SK-N-SH treated with all-trans-retinoic acid at 6 μM for 48 hours (cell line): ENCODE measurements around the gene CD180.

Experiments used
- ATAC-seq: fragments of 200-7000 bp; cut with Tn5 transposase; 3 replicates; pipeline ENCODE4 v1.9.1; 2020; ENCODE audit warnings: mild to moderate bottlenecking, moderate library complexity
- ARNTL ChIP-seq: fragments of 450-650 bp; formaldehyde crosslinking; IDR thresholded peaks from 2 replicates; pipeline ENCODE4 v1.5.0; 2020; ENCODE audit warnings: low read depth, mild to moderate bottlenecking, moderate library complexity, borderline replicate concordance
- BACH2 ChIP-seq: fragments of 250-450 bp; sonication (Bioruptor Pico); IDR thresholded peaks from 2 replicates; pipeline ENCODE4 v1.9.0; 2021; ENCODE audit warnings: mild to moderate bottlenecking, borderline replicate concordance
- CSDC2 ChIP-seq: fragments of 250-450 bp; sonication (Bioruptor Pico); IDR thresholded peaks from 2 replicates; pipeline ENCODE4 v1.5.0; 2020; ENCODE audit warnings: mild to moderate bottlenecking, moderate library complexity
- ESRRG ChIP-seq: fragments of 250-450 bp; sonication (Bioruptor Pico); IDR thresholded peaks from 2 replicates; pipeline ENCODE4 v1.6.1; 2021; ENCODE audit warnings: mild to moderate bottlenecking
- OSR1 ChIP-seq: fragments of 250-450 bp; sonication (Bioruptor Pico); IDR thresholded peaks from 2 replicates; pipeline ENCODE4 v1.8.0; 2022; ENCODE audit warnings: moderate library complexity, mild to moderate bottlenecking, inconsistent platforms
- PPARA ChIP-seq: fragments of 250-450 bp; sonication (Bioruptor Pico); IDR thresholded peaks from 2 replicates; pipeline ENCODE4 v1.5.0; 2020; ENCODE audit warnings: mild to moderate bottlenecking, borderline replicate concordance
- RARB ChIP-seq: fragments of 250-450 bp; sonication (Bioruptor Pico); IDR thresholded peaks from 2 replicates; pipeline ENCODE4 v1.8.0; 2021; ENCODE audit warnings: mild to moderate bottlenecking, moderate library complexity
- SNAI2 ChIP-seq: fragments of 250-450 bp; sonication (Bioruptor Pico); IDR thresholded peaks from 2 replicates; pipeline ENCODE4 v1.5.0; 2020; ENCODE audit warnings: mild to moderate bottlenecking, moderate library complexity
- TOX ChIP-seq: fragments of 250-450 bp; sonication (Bioruptor Pico); IDR thresholded peaks from 2 replicates; pipeline ENCODE4 v1.8.0; 2021; ENCODE audit warnings: mild to moderate bottlenecking, moderate library complexity, borderline replicate concordance
- ZC3H10 ChIP-seq: fragments of 250-450 bp; sonication (Bioruptor Pico); IDR thresholded peaks from 2 replicates; pipeline ENCODE4 v1.5.1; 2021; ENCODE audit warnings: mild to moderate bottlenecking, moderate library complexity
- ZFP30 ChIP-seq: fragments of 450-650 bp; formaldehyde crosslinking; IDR thresholded peaks from 2 replicates; pipeline ENCODE4 v1.5.0; 2022; ENCODE audit warnings: mild to moderate bottlenecking, moderate library complexity
- ZNF565 ChIP-seq: fragments of 450-650 bp; formaldehyde crosslinking; conservative IDR thresholded peaks from 2 replicates; pipeline ENCODE4 v1.5.0; 2020; ENCODE audit warnings: low read depth, mild to moderate bottlenecking, moderate library complexity
- ZNF70 ChIP-seq: fragments of 450-650 bp; formaldehyde crosslinking; IDR thresholded peaks from 2 replicates; pipeline ENCODE4 v1.5.0; 2020; ENCODE audit warnings: mild to moderate bottlenecking, moderate library complexity
- ZNF8 ChIP-seq: fragments of 450-650 bp; formaldehyde crosslinking; IDR thresholded peaks from 2 replicates; pipeline ENCODE4 v1.5.0; 2020; ENCODE audit warnings: mild to moderate bottlenecking, moderate library complexity
- TF ChIP-seq, protein P1 (sequence below): fragments of 250-450 bp; sonication (Bioruptor Pico); IDR thresholded peaks from 2 replicates; pipeline ENCODE4 v1.5.1; 2021; ENCODE audit warnings: mild to moderate bottlenecking, moderate library complexity
- TF ChIP-seq, protein P2 (sequence below): fragments of 250-450 bp; sonication (Bioruptor Pico); IDR thresholded peaks from 2 replicates; pipeline ENCODE4 v1.8.0; 2020; ENCODE audit warnings: mild to moderate bottlenecking, moderate library complexity, borderline replicate concordance
- TF ChIP-seq, protein P3 (sequence below): fragments of 250-450 bp; sonication (Bioruptor Pico); IDR thresholded peaks from 2 replicates; pipeline ENCODE4 v1.5.0; 2020; ENCODE audit warnings: mild to moderate bottlenecking, moderate library complexity
- TF ChIP-seq, protein P4 (sequence below): fragments of 250-450 bp; sonication (Bioruptor Pico); IDR thresholded peaks from 2 replicates; pipeline ENCODE4 v1.5.1; 2020; ENCODE audit warnings: low read depth, mild to moderate bottlenecking, moderate library complexity

CD180 gene

DNA sequence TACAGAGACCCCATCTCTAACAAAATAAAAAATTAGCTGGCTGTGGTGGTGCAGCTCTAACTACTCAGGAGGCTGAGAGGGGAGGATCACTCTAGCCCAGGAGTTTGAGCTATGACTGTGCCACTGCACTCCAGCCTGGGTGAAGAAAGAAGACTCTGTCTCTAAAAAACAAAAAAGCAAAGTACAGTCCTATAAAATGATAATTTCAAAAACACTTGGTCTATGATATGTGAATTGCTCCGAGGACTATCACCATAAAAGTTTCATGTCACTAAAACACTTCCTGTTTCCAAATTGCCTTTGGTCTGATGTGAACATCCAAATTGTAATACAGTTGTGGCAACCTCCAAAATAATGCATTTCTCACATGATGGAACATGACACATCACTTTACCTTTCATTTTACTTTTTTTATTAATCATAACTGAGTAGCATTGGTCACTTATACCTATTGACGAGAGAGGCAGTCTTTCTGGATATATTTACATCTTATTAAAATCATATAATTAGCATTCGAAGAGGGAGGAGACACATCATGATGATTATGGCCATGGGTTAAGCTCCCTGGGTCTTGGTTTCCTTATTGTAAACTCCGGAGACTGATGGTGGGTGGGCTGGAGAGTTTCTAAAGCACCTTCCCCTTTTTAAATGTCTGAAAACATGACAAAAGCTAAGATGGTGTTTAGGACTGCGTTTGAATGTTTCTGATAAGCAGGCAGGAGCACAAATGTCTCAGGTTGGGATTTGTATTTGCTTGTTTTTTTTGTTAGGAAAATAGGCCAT lies 25.8 kb upstream of the CD180 start (continued):
- TF ChIP-seq OSR1 (CRISPR knock-in tag) (no peak), ZNF8 (CRISPR knock-in tag) (no peak), ZNF565 (CRISPR knock-in tag) (no peak), ESRRG (CRISPR knock-in tag) (no peak)

DNA sequence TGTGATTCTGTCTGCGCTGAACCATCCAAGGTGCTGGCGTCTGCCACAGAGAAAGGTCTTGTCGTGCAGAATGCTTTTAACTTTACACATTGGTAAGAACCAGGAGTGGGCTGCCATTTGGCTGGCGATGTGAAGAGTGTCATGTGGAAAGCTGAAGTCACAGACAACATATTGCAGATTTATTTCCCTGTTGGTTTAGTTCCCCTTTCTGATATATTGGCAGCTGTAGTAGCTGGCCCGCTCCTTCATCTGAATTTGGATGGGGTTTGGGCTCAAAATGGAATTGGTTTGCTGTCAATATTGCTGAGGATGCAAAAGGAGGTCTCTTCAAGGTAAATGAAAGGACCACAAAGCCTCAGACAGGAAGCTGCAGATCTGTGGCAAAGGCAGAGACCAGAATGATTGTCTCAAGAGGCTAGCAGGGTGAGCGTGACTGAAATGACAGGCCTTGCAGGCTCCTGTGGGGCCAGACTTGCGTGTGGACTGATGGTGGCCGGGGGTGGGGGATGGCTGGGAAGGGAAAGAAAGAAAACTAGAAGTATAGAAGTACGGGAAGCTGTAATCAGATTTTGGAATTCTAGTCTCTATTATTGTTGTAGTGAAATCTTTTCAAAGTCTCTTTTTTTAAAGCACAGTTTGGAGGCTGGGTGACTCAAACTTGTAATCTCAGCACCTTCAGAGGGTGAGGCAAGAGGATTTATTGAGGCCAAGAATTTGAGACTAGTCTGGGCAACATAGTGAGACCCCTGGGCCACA lies 25.1 kb upstream of the CD180 start:
- ATAC-seq: no peak
- no peak for TF ChIP-seq ZNF8 (CRISPR knock-in tag)
- TF ChIP-seq ZNF70: no peak

DNA sequence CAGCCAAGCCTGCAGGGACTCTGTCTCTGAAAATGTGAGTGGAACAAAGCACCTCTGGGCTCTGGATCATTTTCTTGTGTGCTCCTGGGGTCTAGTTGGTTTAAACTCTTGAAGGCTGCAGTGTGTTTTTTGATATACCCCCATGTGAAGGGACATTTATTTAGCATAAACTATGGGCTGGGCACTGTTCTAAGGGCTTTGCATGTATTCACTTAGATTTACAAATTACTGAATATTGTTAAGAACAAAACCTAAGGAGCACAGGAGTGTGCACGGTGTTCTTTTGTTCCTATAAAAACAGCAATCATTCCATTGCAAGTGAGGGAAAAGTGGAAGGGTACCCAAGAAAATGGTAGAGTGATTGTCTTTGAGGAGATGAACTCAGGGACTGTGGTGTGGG lies 20.0 kb upstream of the CD180 start:
- ATAC-seq: no peak
- no peak for TF ChIP-seq ZNF565 (CRISPR knock-in tag)
- TF ChIP-seq PPARA: no peak
- TF ChIP-seq ZFP30: no peak
- TF ChIP-seq, protein P1, sequence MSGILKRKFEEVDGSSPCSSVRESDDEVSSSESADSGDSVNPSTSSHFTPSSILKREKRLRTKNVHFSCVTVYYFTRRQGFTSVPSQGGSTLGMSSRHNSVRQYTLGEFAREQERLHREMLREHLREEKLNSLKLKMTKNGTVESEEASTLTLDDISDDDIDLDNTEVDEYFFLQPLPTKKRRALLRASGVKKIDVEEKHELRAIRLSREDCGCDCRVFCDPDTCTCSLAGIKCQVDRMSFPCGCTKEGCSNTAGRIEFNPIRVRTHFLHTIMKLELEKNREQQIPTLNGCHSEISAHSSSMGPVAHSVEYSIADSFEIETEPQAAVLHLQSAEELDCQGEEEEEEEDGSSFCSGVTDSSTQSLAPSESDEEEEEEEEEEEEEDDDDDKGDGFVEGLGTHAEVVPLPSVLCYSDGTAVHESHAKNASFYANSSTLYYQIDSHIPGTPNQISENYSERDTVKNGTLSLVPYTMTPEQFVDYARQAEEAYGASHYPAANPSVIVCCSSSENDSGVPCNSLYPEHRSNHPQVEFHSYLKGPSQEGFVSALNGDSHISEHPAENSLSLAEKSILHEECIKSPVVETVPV (CRISPR knock-in tag): no peak
- TF ChIP-seq BACH2: no peak
- TF ChIP-seq, protein P2, sequence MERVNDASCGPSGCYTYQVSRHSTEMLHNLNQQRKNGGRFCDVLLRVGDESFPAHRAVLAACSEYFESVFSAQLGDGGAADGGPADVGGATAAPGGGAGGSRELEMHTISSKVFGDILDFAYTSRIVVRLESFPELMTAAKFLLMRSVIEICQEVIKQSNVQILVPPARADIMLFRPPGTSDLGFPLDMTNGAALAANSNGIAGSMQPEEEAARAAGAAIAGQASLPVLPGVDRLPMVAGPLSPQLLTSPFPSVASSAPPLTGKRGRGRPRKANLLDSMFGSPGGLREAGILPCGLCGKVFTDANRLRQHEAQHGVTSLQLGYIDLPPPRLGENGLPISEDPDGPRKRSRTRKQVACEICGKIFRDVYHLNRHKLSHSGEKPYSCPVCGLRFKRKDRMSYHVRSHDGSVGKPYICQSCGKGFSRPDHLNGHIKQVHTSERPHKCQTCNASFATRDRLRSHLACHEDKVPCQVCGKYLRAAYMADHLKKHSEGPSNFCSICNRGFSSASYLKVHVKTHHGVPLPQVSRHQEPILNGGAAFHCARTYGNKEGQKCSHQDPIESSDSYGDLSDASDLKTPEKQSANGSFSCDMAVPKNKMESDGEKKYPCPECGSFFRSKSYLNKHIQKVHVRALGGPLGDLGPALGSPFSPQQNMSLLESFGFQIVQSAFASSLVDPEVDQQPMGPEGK: no peak
- TF ChIP-seq ZC3H10 (CRISPR knock-in tag): no peak
- no peak for TF ChIP-seq CSDC2 (CRISPR knock-in tag)

DNA sequence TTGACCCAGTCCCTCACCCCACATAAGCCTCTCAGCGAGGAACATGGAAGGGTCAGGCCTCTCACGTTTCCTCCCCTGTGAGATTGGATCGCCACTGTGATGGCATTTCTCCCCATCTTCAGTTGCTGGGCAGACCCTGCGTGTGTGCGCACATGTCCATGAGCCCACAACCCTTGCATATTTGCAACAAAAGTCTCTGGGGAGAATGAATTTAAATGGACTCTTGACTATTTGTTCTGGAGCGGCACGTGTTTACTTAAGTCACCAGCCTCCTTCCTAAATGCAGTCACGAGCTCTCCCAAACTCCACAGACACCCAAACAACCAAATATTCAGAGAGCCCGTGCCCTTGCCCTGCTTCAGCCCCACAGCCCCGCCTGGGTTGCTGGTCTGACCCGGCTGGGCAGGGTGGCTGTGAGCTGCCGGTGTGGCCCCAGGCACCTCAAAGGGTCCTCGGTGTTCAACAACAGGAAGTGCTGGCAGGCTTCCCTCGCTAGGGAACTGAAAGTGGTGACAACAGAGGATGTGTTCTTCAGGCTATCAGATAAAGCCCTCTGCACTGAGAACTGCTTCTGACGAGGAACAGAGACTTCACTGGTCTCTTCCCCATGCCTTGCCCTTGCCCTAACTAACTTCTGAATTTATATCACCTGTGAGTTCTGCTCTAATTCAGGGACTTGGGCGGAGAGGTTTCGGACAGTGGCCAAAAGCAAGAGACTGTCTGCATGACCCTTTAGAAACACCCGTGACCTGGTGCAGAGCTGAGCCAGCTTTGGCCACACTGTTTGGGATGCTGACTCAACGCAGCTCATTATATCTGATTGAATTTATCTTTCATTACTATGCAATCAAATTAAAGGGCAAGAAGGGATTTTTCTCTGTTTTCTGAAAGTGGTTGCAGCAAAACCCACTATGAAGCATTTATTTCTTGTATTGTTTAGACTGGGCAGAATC lies 19.2 kb upstream of the CD180 start:
- ATAC-seq: peak; percentile 70
- TF ChIP-seq, protein P3, sequence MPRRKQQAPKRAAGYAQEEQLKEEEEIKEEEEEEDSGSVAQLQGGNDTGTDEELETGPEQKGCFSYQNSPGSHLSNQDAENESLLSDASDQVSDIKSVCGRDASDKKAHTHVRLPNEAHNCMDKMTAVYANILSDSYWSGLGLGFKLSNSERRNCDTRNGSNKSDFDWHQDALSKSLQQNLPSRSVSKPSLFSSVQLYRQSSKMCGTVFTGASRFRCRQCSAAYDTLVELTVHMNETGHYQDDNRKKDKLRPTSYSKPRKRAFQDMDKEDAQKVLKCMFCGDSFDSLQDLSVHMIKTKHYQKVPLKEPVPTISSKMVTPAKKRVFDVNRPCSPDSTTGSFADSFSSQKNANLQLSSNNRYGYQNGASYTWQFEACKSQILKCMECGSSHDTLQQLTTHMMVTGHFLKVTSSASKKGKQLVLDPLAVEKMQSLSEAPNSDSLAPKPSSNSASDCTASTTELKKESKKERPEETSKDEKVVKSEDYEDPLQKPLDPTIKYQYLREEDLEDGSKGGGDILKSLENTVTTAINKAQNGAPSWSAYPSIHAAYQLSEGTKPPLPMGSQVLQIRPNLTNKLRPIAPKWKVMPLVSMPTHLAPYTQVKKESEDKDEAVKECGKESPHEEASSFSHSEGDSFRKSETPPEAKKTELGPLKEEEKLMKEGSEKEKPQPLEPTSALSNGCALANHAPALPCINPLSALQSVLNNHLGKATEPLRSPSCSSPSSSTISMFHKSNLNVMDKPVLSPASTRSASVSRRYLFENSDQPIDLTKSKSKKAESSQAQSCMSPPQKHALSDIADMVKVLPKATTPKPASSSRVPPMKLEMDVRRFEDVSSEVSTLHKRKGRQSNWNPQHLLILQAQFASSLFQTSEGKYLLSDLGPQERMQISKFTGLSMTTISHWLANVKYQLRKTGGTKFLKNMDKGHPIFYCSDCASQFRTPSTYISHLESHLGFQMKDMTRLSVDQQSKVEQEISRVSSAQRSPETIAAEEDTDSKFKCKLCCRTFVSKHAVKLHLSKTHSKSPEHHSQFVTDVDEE (CRISPR knock-in tag): no peak
- no peak for TF ChIP-seq OSR1 (CRISPR knock-in tag)
- no peak for TF ChIP-seq PPARA
- TF ChIP-seq, protein P4, sequence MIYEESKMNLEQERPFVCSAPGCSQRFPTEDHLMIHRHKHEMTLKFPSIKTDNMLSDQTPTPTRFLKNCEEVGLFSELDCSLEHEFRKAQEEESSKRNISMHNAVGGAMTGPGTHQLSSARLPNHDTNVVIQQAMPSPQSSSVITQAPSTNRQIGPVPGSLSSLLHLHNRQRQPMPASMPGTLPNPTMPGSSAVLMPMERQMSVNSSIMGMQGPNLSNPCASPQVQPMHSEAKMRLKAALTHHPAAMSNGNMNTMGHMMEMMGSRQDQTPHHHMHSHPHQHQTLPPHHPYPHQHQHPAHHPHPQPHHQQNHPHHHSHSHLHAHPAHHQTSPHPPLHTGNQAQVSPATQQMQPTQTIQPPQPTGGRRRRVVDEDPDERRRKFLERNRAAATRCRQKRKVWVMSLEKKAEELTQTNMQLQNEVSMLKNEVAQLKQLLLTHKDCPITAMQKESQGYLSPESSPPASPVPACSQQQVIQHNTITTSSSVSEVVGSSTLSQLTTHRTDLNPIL (CRISPR knock-in tag): no peak
- TF ChIP-seq SNAI2 (CRISPR knock-in tag): no peak
- TF ChIP-seq ZNF565 (CRISPR knock-in tag): no peak
- TF ChIP-seq ZC3H10 (CRISPR knock-in tag): no peak
- no peak for TF ChIP-seq TOX (CRISPR knock-in tag)
- no peak for TF ChIP-seq BACH2
- no peak for TF ChIP-seq RARB (CRISPR knock-in tag)
- TF ChIP-seq ARNTL (CRISPR knock-in tag): no peak
- no peak for TF ChIP-seq ESRRG (CRISPR knock-in tag)
- TF ChIP-seq, protein P2: no peak
- TF ChIP-seq, all 23 proteins: peak for 0
